CD14-positive monocyte (primary cell): Measurements from ENCODE around the gene TAF1C. TPM values are rescaled to one million over a fixed set of nuclear protein-coding genes. Genes with fewer than 3 reads are reported as not detected.

Source experiments
- DNase-seq, 3 donors: peaks; one replicate each; pipeline ENCODE4 v3.0.0-alpha.2; 2011 to 2022
- H2AFZ ChIP-seq: 2 replicates; pipeline ENCODE4 v1.6.0; 2012; ENCODE audit warnings: mild to moderate bottlenecking, low read depth, low read length, inconsistent platforms; ENCODE audit not compliant: insufficient read depth, poor library complexity, severe bottlenecking
- H3K27ac ChIP-seq, 2 donors: 1 replicate in 1 of 2; 2 replicates in 1 of 2; pipeline ENCODE4 v1.5.1; 2012 to 2013; ENCODE audit warnings: low read length in 2 of 2, control low read depth in 1 of 2, inconsistent platforms in 1 of 2, low read depth in 1 of 2, mild to moderate bottlenecking in 1 of 2
- H3K27me3 ChIP-seq, 2 donors: one replicate each; pipeline versions ENCODE4 v1.6.0 to v1.6.1; 2011 to 2013; ENCODE audit warnings: low read length in 2 of 2; ENCODE audit not compliant: control insufficient read depth in 2 of 2, insufficient read depth in 2 of 2
- H3K36me3 ChIP-seq, 2 donors: replicated peaks in 1 of 2; 1 replicate in 1 of 2; 2 replicates in 1 of 2; pipeline versions ENCODE4 v1.5.1 to v1.6.1; 2012 to 2013; ENCODE audit warnings: low read length in 2 of 2, control low read depth in 1 of 2, inconsistent platforms in 1 of 2, mild to moderate bottlenecking in 1 of 2; ENCODE audit not compliant: insufficient read depth in 2 of 2, control insufficient read depth in 1 of 2
- H3K4me1 ChIP-seq, 2 donors: 1 replicate in 1 of 2; 2 replicates in 1 of 2; pipeline versions ENCODE4 v1.5.1 to v1.6.1; 2012 to 2013; ENCODE audit warnings: low read length in 2 of 2, control low read depth in 1 of 2, inconsistent platforms in 1 of 2, mild to moderate bottlenecking in 1 of 2, moderate library complexity in 1 of 2; ENCODE audit not compliant: insufficient read depth in 2 of 2, control insufficient read depth in 1 of 2
- H3K4me2 ChIP-seq: replicated peaks from 2 replicates; pipeline ENCODE3; 2012; ENCODE audit warnings: low read length, moderate library complexity, mild to moderate bottlenecking; ENCODE audit not compliant: poor library complexity, severe bottlenecking; ENCODE audit errors: extremely low read depth
- H3K4me3 ChIP-seq, 3 experiments: fragments of 200-600 bp in 1 of 3; sonication (generic) in 1 of 3; replicated peaks in 1 of 3; 1 replicate in 2 of 3; 2 replicates in 1 of 3; pipeline ENCODE4 v1.5.1; 2011 to 2013; ENCODE audit warnings: low read length in 3 of 3, mild to moderate bottlenecking in 3 of 3, control low read depth in 2 of 3, low read depth in 2 of 3, inconsistent platforms in 1 of 3, moderate library complexity in 1 of 3
- H3K79me2 ChIP-seq: 2 replicates; pipeline ENCODE4 v1.6.0; 2012; ENCODE audit warnings: mild to moderate bottlenecking, control low read depth, inconsistent platforms, low read length, moderate library complexity; ENCODE audit not compliant: insufficient read depth
- H3K9ac ChIP-seq: 2 replicates; pipeline ENCODE4 v1.6.0; 2017; ENCODE audit warnings: low read length, mild to moderate bottlenecking; ENCODE audit not compliant: insufficient read depth, poor library complexity, severe bottlenecking
- H3K9me3 ChIP-seq, 2 donors: replicated peaks in 1 of 2; 1 replicate in 1 of 2; 2 replicates in 1 of 2; pipeline versions ENCODE4 v1.5.1 to v1.6.1; 2012 to 2013; ENCODE audit warnings: low read length in 2 of 2, control low read depth in 1 of 2; ENCODE audit not compliant: control insufficient read depth in 1 of 2, insufficient read depth in 1 of 2
- H4K20me1 ChIP-seq: 2 replicates; pipeline ENCODE4 v1.6.0; 2012; ENCODE audit warnings: mild to moderate bottlenecking, low read length, control low read depth, moderate library complexity; ENCODE audit not compliant: insufficient read depth
- H3K27ac Mint-ChIP-seq, 7 donors: one replicate each; pipeline ENCODE4 v1.8.0; 2020; ENCODE audit warnings: mild to moderate bottlenecking in 7 of 7, mixed read lengths in 7 of 7, moderate library complexity in 6 of 7, inconsistent platforms in 2 of 7
- H3K27me3 Mint-ChIP-seq, 3 donors: one replicate each; pipeline ENCODE4 v1.8.0; 2021 to 2022; ENCODE audit warnings: low read depth in 3 of 3, mild to moderate bottlenecking in 3 of 3, mixed read lengths in 3 of 3, moderate library complexity in 3 of 3, inconsistent platforms in 1 of 3
- H3K36me3 Mint-ChIP-seq, 2 donors: one replicate each; pipeline ENCODE4 v1.8.0; 2020; ENCODE audit warnings: mixed read lengths in 2 of 2, inconsistent platforms in 1 of 2, mild to moderate bottlenecking in 1 of 2
- H3K4me1 Mint-ChIP-seq: one replicate; pipeline ENCODE4 v1.8.0; 2020; ENCODE audit warnings: mild to moderate bottlenecking, mixed read lengths
- H3K4me3 Mint-ChIP-seq, 2 donors: one replicate each; pipeline ENCODE4 v1.8.0; 2020; ENCODE audit warnings: mild to moderate bottlenecking in 2 of 2, mixed read lengths in 2 of 2, moderate library complexity in 1 of 2
- H3K9me3 Mint-ChIP-seq, 7 donors: one replicate each; pipeline ENCODE4 v1.8.0; 2020 to 2022; ENCODE audit warnings: mixed read lengths in 7 of 7, mild to moderate bottlenecking in 6 of 7, moderate library complexity in 6 of 7, inconsistent platforms in 2 of 7
- CTCF ChIP-seq: fragments of 200-600 bp; IDR thresholded peaks from one replicate; pipeline ENCODE4 v1.8.0; 2022; ENCODE audit warnings: antibody characterized with exemption, mild to moderate bottlenecking
- WGBS: methylation state at CpG from one replicate; pipeline ENCODE4 v1.1.5; 2013; ENCODE audit warnings: missing lambda C conversion rate; ENCODE audit not compliant: insufficient coverage; 5-methylcytosine and 5-hydroxymethylcytosine counted together
- intact Hi-C, 2 donors: fragments of 100-400 bp; cut with micrococcal nuclease; formaldehyde crosslinking; loops; one replicate each; pipeline versions ENCODE4 v1.15.0 to v1.15.1; 2023
- polyA plus RNA-seq, 3 donors: library from polyadenylated mRNA; depleted of rRNA in 1 of 3; unstranded in 2 of 3; stranded (reverse) in 1 of 3; fragments of 300-500 nt in 2 of 3; fragments of >200 nt in 1 of 3; fragmentation: Illumina TruSeq in 2 of 3; gene quantifications; 1 replicate in 2 of 3; 2 replicates in 1 of 3; pipeline ENCODE4 v1.2.3, GENCODE V29; 2012 to 2021

Gene TAF1C
- polyA plus RNA-seq, 3 donors: 4.0 to 126 (median 4.5) TPM

GRCh38 chr16:84229471-84229870 is 42.6 kb upstream of the TAF1C start:
- TF ChIP-seq CTCF: no peak

GRCh38 chr16:84228256-84228838 is 41.5 kb upstream of the TAF1C start:
- H3K9me3 ChIP-seq: no peaks in the 10 kb centered on the region
- 20% methylated on average over 12 of the region's 18 CpGs for WGBS
- H3K36me3 ChIP-seq: no peaks in the 10 kb centered on the region
- intact Hi-C loops: no loop called here
- H3K9ac ChIP-seq: peak overlapping the region; percentile 15
- H3K27me3 Mint-ChIP-seq: peaks cover 11 to 21% (median 20%) of the 10 kb centered on the region in 3 donors
- no peaks in the 10 kb centered on the region for H4K20me1 ChIP-seq
- no peak overlapping the region for H3K4me3 Mint-ChIP-seq
- H3K4me3 ChIP-seq: no peak overlapping the region
- H3K36me3 Mint-ChIP-seq: no peaks in the 10 kb centered on the region
- no peaks in the 10 kb centered on the region for H3K4me1 ChIP-seq
- H3K4me2 ChIP-seq: no peak overlapping the region
- H3K27ac Mint-ChIP-seq: no peak overlapping the region
- H3K27me3 ChIP-seq: peaks cover 0 to 6% of the 10 kb centered on the region in 2 donors
- no peak for TF ChIP-seq CTCF
- H3K79me2 ChIP-seq: no peaks in the 10 kb centered on the region
- H3K9me3 Mint-ChIP-seq: no peaks in the 10 kb centered on the region
- no peak overlapping the region for H3K27ac ChIP-seq
- peak in 1 of 3 donors; percentile 30 for DNase-seq
- H2AFZ ChIP-seq: no peak overlapping the region
- H3K4me1 Mint-ChIP-seq: no peaks in the 10 kb centered on the region

More at GRCh38 chr16:84229471-84229870, 42.6 kb upstream of the TAF1C start:
- no peak overlapping the region for H3K9ac ChIP-seq
- Mint-ChIP-seq H3K4me3 (no peak overlapping the region), H3K27ac (peak overlapping the region in 1 of 7 donors; percentile 10), H3K4me1 (no peaks in the 10 kb centered on the region), H3K36me3 (no peaks in the 10 kb centered on the region), H3K27me3 (peaks cover 12 to 23% (median 22%) of the 10 kb centered on the region in 3 donors), H3K9me3 (no peaks in the 10 kb centered on the region)
- no peaks in the 10 kb centered on the region for H3K79me2 ChIP-seq
- WGBS: 94% methylated on average over 11 of the region's 11 CpGs
- no peaks in the 10 kb centered on the region for H4K20me1 ChIP-seq
- intact Hi-C loops: no loop called here
- H3K27ac ChIP-seq: no peak overlapping the region
- H3K4me3 ChIP-seq: no peak overlapping the region
- H3K4me1 ChIP-seq: no peaks in the 10 kb centered on the region
- DNase-seq: no peak
- H3K36me3 ChIP-seq: no peaks in the 10 kb centered on the region
- no peak overlapping the region for H3K4me2 ChIP-seq
- H3K27me3 ChIP-seq: peaks cover 0 to 6% of the 10 kb centered on the region in 2 donors
- no peaks in the 10 kb centered on the region for H3K9me3 ChIP-seq
- H2AFZ ChIP-seq: no peak overlapping the region
